Panc1 (cell line): ENCODE measurements around the gene TMEM185B.

Experiments used
- CTCF ChIP-seq: fragments of 450-650 bp; IDR thresholded peaks from 2 replicates; pipeline ENCODE4 v1.5.1; 2017; ENCODE audit warnings: mild to moderate bottlenecking
- POLR2AphosphoS5 ChIP-seq: IDR thresholded peaks from 2 replicates; pipeline ENCODE4 v1.6.1; 2012; ENCODE audit warnings: mild to moderate bottlenecking, low read depth, low read length, moderate library complexity
- REST ChIP-seq, 2 experiments: IDR thresholded peaks; 2 replicates each; pipeline ENCODE4 v1.6.1; 2011 to 2012; ENCODE audit warnings: low read depth in 2 of 2, control low read depth in 1 of 2, low read length in 1 of 2, mild to moderate bottlenecking in 1 of 2, moderate library complexity in 1 of 2; ENCODE audit not compliant: insufficient read depth in 1 of 2

GRCh38 chr2:120250640-120251039, 27.4 kb upstream of the TMEM185B start:
- TF ChIP-seq CTCF (no peak), POLR2AphosphoS5 (no peak), REST (IDR thresholded peaks at IDR 0.05; ENCODE audit: insufficient read depth in 1 of 2, low read depth in 2 of 2, low read length in 1 of 2) (no peak)
